ENCODE data around the gene ANKRD16.

DNA sequence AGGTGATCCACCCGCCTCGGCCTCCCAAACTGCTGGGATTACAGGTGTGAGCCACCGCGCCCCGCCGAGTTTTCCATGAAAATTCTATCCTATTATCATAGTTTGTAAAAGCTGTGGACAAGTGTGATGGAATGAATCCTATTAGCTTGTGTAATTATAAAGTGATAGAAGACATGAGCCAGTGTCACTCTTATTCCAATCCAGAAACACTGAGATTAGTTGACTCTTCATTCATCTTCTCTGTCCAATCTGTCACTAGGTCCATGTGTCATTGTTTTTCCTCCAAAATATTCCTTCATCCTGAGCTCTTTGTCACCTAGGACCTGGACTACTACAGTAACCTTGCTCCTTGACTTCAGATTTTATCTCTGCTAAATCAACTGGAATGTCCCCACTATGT lies 13.9 kb upstream of the ANKRD16 start:
- TF ChIP-seq CTCF (IDR thresholded peaks at IDR 0.05): no peak
- no peak for TF ChIP-seq POLR2A (IDR thresholded peaks at IDR 0.05)
- TF ChIP-seq EP300 (IDR thresholded peaks at IDR 0.05): no peak
